ENCODE data around the gene NOC2L. TPM values are rescaled to one million over a fixed set of nuclear protein-coding genes. Genes with fewer than 3 reads are reported as not detected.

The NOC2L gene
- total and polyA plus RNA-seq, 9 of the 15 experiments (the other 6 are each of a cell fraction or from before 2014, with no cell fraction given) = 4.0 to 410 (median 200) TPM

GRCh38 chr1:961132-961669 lies 2.1 kb upstream of the NOC2L start (continued):
- TF ChIP-seq CBX2 (IDR thresholded peaks at IDR 0.05; ENCODE audit: insufficient read depth, low read length, poor library complexity, severe bottlenecking) (no peak), JUNB (CRISPR knock-in tag; conservative IDR thresholded peaks at IDR 0.05) (no peak), KDM1A (IDR thresholded peaks at IDR 0.05) (no peak), ZNF282 (CRISPR knock-in tag; IDR thresholded peaks at IDR 0.05) (peak; percentile 84; the same call in 1 of the 2 replicates), FOXA3 (CRISPR knock-in tag; conservative IDR thresholded peaks at IDR 0.05 in 1 of 2, IDR thresholded peaks at IDR 0.05 in 1 of 2) (no peak), FOXK1 (CRISPR knock-in tag; IDR thresholded peaks at IDR 0.05; ENCODE audit: borderline replicate concordance) (no peak), TAF7 (tag; IDR thresholded peaks at IDR 0.05) (no peak), ZNF444 (CRISPR knock-in tag; IDR thresholded peaks at IDR 0.05) (no peak), HIVEP1 (CRISPR knock-in tag; IDR thresholded peaks at IDR 0.05) (no peak), ATF1 (CRISPR knock-in tag; IDR thresholded peaks at IDR 0.05) (no peak), ATF1 (tag; IDR thresholded peaks at IDR 0.05) (peak; percentile 22; the same call in 1 of the 2 replicates), TEAD2 (tag; IDR thresholded peaks at IDR 0.05) (no peak), KLF16 (IDR thresholded peaks at IDR 0.05) (no peak), ETS2 (tag; IDR thresholded peaks at IDR 0.05; ENCODE audit: borderline replicate concordance, poor library complexity, severe bottlenecking) (no peak), ZNF253 (CRISPR knock-in tag; conservative IDR thresholded peaks at IDR 0.05) (no peak), ZNF695 (CRISPR knock-in tag; IDR thresholded peaks at IDR 0.05) (no peak), ZNF766 (CRISPR knock-in tag; conservative IDR thresholded peaks at IDR 0.05) (no peak), CREBBP (IDR thresholded peaks at IDR 0.05; ENCODE audit: low read depth, low read length) (no peak), IRF1 (CRISPR knock-in tag; IDR thresholded peaks at IDR 0.05; ENCODE audit: borderline replicate concordance) (no peak), HNRNPK (IDR thresholded peaks at IDR 0.05; ENCODE audit: low read depth, low read length, poor library complexity, severe bottlenecking) (no peak), YY1 (IDR thresholded peaks at IDR 0.05; ENCODE audit: borderline replicate concordance in 1 of 3, control insufficient read depth in 1 of 3, extremely low read depth in 1 of 3, insufficient read depth in 3 of 3, insufficient read length in 1 of 3, insufficient replicate concordance in 2 of 3, low read depth in 1 of 3, low read length in 2 of 3) (peak in 1 of 3 experiments; percentile 44), ZNF395 (CRISPR knock-in tag; IDR thresholded peaks at IDR 0.05) (peak; percentile 44; the same call in 1 of the 2 replicates)
- TF ChIP-seq, protein P1, sequence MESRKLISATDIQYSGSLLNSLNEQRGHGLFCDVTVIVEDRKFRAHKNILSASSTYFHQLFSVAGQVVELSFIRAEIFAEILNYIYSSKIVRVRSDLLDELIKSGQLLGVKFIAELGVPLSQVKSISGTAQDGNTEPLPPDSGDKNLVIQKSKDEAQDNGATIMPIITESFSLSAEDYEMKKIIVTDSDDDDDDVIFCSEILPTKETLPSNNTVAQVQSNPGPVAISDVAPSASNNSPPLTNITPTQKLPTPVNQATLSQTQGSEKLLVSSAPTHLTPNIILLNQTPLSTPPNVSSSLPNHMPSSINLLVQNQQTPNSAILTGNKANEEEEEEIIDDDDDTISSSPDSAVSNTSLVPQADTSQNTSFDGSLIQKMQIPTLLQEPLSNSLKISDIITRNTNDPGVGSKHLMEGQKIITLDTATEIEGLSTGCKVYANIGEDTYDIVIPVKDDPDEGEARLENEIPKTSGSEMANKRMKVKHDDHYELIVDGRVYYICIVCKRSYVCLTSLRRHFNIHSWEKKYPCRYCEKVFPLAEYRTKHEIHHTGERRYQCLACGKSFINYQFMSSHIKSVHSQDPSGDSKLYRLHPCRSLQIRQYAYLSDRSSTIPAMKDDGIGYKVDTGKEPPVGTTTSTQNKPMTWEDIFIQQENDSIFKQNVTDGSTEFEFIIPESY (CRISPR knock-in tag; IDR thresholded peaks at IDR 0.05) = peak; percentile 99
